HUES64 (cell line): Measurements from ENCODE around the gene PRKCD.

Experiments used
- H3K27ac ChIP-seq: 2 replicates; pipeline ENCODE4 v1.7.0; 2013; ENCODE audit warnings: low read depth, low read length, inconsistent platforms
- H3K27me3 ChIP-seq: 2 replicates; pipeline ENCODE4 v1.6.1; 2013; ENCODE audit warnings: mild to moderate bottlenecking, low read length; ENCODE audit not compliant: insufficient read depth
- H3K36me3 ChIP-seq: 2 replicates; pipeline ENCODE4 v1.6.1; 2013; ENCODE audit warnings: mild to moderate bottlenecking, low read length; ENCODE audit not compliant: insufficient read depth
- H3K4me1 ChIP-seq: 2 replicates; pipeline ENCODE4 v1.6.1; 2013; ENCODE audit warnings: mild to moderate bottlenecking, low read length, moderate library complexity; ENCODE audit not compliant: insufficient read depth
- H3K4me3 ChIP-seq: 2 replicates; pipeline ENCODE4 v1.5.1; 2013; ENCODE audit warnings: mild to moderate bottlenecking, low read length, moderate library complexity
- H3K9ac ChIP-seq: 2 replicates; pipeline ENCODE4 v1.6.1; 2013; ENCODE audit warnings: mild to moderate bottlenecking, low read depth, low read length
- H3K9me3 ChIP-seq: 2 replicates; pipeline ENCODE4 v1.6.1; 2013; ENCODE audit warnings: low read depth, low read length; ENCODE audit not compliant: insufficient read depth
- WGBS: fragments of 150-250, 120-280 bp; methylation state at CpG from one replicate; pipeline ENCODE4 v1.1.7; 2013; ENCODE audit warnings: missing lambda C conversion rate; 5-methylcytosine and 5-hydroxymethylcytosine counted together

PRKCD gene

GRCh38 chr3:53223541-53223966 is 62.5 kb downstream of the PRKCD start:
- Histone ChIP-seq H3K36me3 (peaks cover 59% of the 10 kb centered on the region), H3K4me3 (no peak overlapping the region), H3K27ac (no peak overlapping the region; the same call in 1 of the 2 replicates), H3K9me3 (no peaks in the 10 kb centered on the region), H3K9ac (no peak overlapping the region), H3K27me3 (no peaks in the 10 kb centered on the region), H3K4me1 (no peaks in the 10 kb centered on the region)
- WGBS, result 90% methylated on average over 9 of the region's 9 CpGs

GRCh38 chr3:53224026-53224425 is 63.0 kb downstream of the PRKCD start:
- Histone ChIP-seq H3K36me3 (peaks cover 64% of the 10 kb centered on the region), H3K4me1 (no peaks in the 10 kb centered on the region), H3K4me3 (no peak overlapping the region), H3K9me3 (no peaks in the 10 kb centered on the region), H3K27me3 (no peaks in the 10 kb centered on the region), H3K27ac (no peak overlapping the region), H3K9ac (no peak overlapping the region)
- WGBS, result 89% methylated on average over 5 of the region's 5 CpGs

GRCh38 chr3:53224536-53224935 is 63.5 kb downstream of the PRKCD start:
- whole genome bisulfite sequencing, result 91% methylated on average over 5 of the region's 5 CpGs
- H3K9me3 ChIP-seq, result no peaks in the 10 kb centered on the region
- peaks cover 69% of the 10 kb centered on the region for H3K36me3 ChIP-seq
- H3K4me1 ChIP-seq, result no peaks in the 10 kb centered on the region
- H3K9ac ChIP-seq, result no peak overlapping the region
- no peaks in the 10 kb centered on the region for H3K27me3 ChIP-seq
- no peak overlapping the region for H3K27ac ChIP-seq
- no peak overlapping the region for H3K4me3 ChIP-seq

GRCh38 chr3:53225181-53225580 is 64.2 kb downstream of the PRKCD start:
- Histone ChIP-seq H3K9ac (no peak overlapping the region), H3K36me3 (peaks cover 75% of the 10 kb centered on the region), H3K4me1 (no peaks in the 10 kb centered on the region), H3K4me3 (no peak overlapping the region), H3K27ac (no peak overlapping the region), H3K27me3 (no peaks in the 10 kb centered on the region), H3K9me3 (no peaks in the 10 kb centered on the region)
- 95% methylated on average over 6 of the region's 6 CpGs for WGBS

- Histone ChIP-seq H3K4me1 (no peaks in the 10 kb centered on the region), H3K27me3 (no peaks in the 10 kb centered on the region), H3K36me3 (peaks cover 80% of the 10 kb centered on the region), H3K9me3 (no peaks in the 10 kb centered on the region), H3K27ac (no peak overlapping the region), H3K9ac (no peak overlapping the region), H3K4me3 (no peak overlapping the region)
- 90% methylated on average over 7 of the region's 7 CpGs for WGBS
Observed at GRCh38 chr3:53225651-53226050, 64.6 kb downstream of the PRKCD start.

GRCh38 chr3:53226142-53226840 is 65.3 kb downstream of the PRKCD start:
- Histone ChIP-seq H3K4me1 (no peaks in the 10 kb centered on the region), H3K27ac (no peak overlapping the region)
- 87% methylated on average over 12 of the region's 12 CpGs for WGBS

GRCh38 chr3:53226841-53227407 is 65.9 kb downstream of the PRKCD start:
- H3K27me3 ChIP-seq, result no peaks in the 10 kb centered on the region
- H3K27ac ChIP-seq, result no peak overlapping the region
- H3K9me3 ChIP-seq, result no peaks in the 10 kb centered on the region
- no peaks in the 10 kb centered on the region for H3K4me1 ChIP-seq
- 89% methylated on average over 16 of the region's 17 CpGs for WGBS
- H3K9ac ChIP-seq, result no peak overlapping the region
- no peak overlapping the region for H3K4me3 ChIP-seq
- H3K36me3 ChIP-seq, result peaks cover 93% of the 10 kb centered on the region

More at GRCh38 chr3:53226142-53226840, 65.3 kb downstream of the PRKCD start:
- no peaks in the 10 kb centered on the region for H3K9me3 ChIP-seq
- no peak overlapping the region for H3K9ac ChIP-seq
- no peaks in the 10 kb centered on the region for H3K27me3 ChIP-seq
- no peak overlapping the region for H3K4me3 ChIP-seq
- peaks cover 86% of the 10 kb centered on the region for H3K36me3 ChIP-seq

GRCh38 chr3:53227993-53228885 is 67.2 kb downstream of the PRKCD start:
- Histone ChIP-seq H3K4me1 (no peaks in the 10 kb centered on the region), H3K36me3 (peaks cover 100% of the 10 kb centered on the region), H3K9ac (no peak overlapping the region), H3K27ac (no peak overlapping the region), H3K4me3 (no peak overlapping the region), H3K27me3 (no peaks in the 10 kb centered on the region), H3K9me3 (no peaks in the 10 kb centered on the region)
- whole genome bisulfite sequencing, result 92% methylated on average over 24 of the region's 24 CpGs

GRCh38 chr3:53229171-53229570 is 68.2 kb downstream of the PRKCD start:
- 95% methylated on average over 14 of the region's 14 CpGs for WGBS
- H3K9ac ChIP-seq, result no peak overlapping the region
- H3K4me1 ChIP-seq, result no peaks in the 10 kb centered on the region
- no peak overlapping the region for H3K27ac ChIP-seq
- H3K4me3 ChIP-seq, result no peak overlapping the region
- no peaks in the 10 kb centered on the region for H3K27me3 ChIP-seq
- H3K9me3 ChIP-seq, result no peaks in the 10 kb centered on the region
- peaks cover 100% of the 10 kb centered on the region for H3K36me3 ChIP-seq

GRCh38 chr3:53229606-53230005 is 68.6 kb downstream of the PRKCD start:
- no peak overlapping the region for H3K27ac ChIP-seq
- no peaks in the 10 kb centered on the region for H3K27me3 ChIP-seq
- peaks cover 100% of the 10 kb centered on the region for H3K36me3 ChIP-seq
- WGBS, result 90% methylated on average over 2 of the region's 2 CpGs
- no peak overlapping the region for H3K9ac ChIP-seq
- H3K4me3 ChIP-seq, result no peak overlapping the region
- no peaks in the 10 kb centered on the region for H3K4me1 ChIP-seq
- no peaks in the 10 kb centered on the region for H3K9me3 ChIP-seq

- H3K27ac ChIP-seq, result no peak overlapping the region
- no peak overlapping the region for H3K4me3 ChIP-seq
- H3K9ac ChIP-seq, result no peak overlapping the region
- no peaks in the 10 kb centered on the region for H3K27me3 ChIP-seq
- H3K36me3 ChIP-seq, result peaks cover 99% of the 10 kb centered on the region
- H3K4me1 ChIP-seq, result no peaks in the 10 kb centered on the region
- WGBS, result 93% methylated on average over 16 of the region's 16 CpGs
- H3K9me3 ChIP-seq, result no peaks in the 10 kb centered on the region
Observed at GRCh38 chr3:53230041-53230621, 69.1 kb downstream of the PRKCD start.
